ENCODE results near the gene CCDC180.
"Not testable (repeated sequence)": the region's sequence is repeated elsewhere in the genome, so short reads cannot be mapped to it uniquely, and the experiment has no call there.

Gene CCDC180

GRCh38 chr9:97311798-97312500 lies 4.5 kb downstream of the CCDC180 start:
- no peak for DNase-seq

- no peak for DNase-seq
Observed at GRCh38 chr9:97312556-97312955, 5.1 kb downstream of the CCDC180 start.

- no peak for DNase-seq
Observed at GRCh38 chr9:97313243-97313642, 5.8 kb downstream of the CCDC180 start.

DNA sequence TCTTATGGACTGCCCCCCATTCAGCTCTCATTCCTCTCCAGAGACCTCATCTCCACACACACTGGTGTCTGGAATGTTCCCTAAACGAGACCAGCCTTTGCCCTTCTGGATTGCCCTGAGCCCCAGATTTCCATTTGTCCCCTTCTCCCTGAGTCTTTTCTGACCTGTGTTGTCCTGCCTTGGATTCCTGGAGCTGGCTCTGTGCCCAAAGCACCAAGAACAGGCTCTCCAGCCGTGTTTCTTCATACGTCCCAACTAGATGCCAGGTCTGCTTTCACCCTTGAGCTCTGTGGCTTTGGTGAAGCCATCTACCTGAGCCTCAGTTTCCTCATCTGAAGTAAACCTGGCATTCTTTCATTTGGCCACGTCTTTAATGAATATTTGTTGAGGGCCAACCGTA lies 6.3 kb downstream of the CCDC180 start:
- no peak for DNase-seq

GRCh38 chr9:97314503-97314902 lies 7.0 kb downstream of the CCDC180 start:
- no peak for DNase-seq

GRCh38 chr9:97315550-97315949 lies 8.1 kb downstream of the CCDC180 start:
- DNase-seq = no peak

DNA sequence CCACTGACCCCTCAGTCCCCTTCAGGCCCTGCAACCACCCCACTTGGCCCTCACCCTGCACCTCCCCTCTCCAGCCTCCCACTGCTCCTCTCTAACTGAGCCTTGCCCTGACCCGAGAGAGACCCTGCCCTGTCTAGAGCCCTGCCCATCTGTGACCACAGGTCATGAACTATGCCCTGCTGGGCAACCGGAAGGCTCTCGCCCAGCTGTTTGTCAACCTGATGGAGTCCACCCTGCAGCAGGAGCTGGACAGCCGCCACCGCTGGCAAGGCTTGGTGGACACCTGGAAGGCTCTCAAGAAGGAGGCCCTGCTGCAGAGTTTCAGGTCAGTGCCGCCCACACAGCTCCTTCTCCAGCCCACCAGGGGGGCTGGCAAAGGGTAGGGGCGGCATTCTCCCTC lies 9.4 kb downstream of the CCDC180 start:
- no peak for DNase-seq

- no peak for DNase-seq
Observed at GRCh38 chr9:97318433-97318832, 11.0 kb downstream of the CCDC180 start.

DNA sequence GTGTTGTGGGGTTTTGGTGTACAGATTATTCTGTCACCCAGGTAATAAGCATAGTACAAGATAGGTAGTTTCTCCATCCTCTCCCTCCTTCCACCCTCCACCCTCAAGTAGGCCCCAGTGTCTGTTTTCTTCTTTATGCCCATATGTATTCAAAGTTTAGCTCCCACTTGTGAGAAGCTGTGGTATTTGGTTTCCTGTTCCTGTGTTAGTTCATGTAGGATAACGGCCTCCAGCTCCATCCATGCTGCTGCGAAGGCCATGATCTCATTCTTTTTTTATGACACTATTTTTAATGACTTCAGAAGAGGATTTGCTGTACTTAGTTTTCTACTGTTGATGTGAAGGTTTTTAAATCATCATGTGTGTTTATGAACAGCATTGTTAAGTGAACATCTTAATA lies 11.9 kb downstream of the CCDC180 start:
- DNase-seq = no peak

DNA sequence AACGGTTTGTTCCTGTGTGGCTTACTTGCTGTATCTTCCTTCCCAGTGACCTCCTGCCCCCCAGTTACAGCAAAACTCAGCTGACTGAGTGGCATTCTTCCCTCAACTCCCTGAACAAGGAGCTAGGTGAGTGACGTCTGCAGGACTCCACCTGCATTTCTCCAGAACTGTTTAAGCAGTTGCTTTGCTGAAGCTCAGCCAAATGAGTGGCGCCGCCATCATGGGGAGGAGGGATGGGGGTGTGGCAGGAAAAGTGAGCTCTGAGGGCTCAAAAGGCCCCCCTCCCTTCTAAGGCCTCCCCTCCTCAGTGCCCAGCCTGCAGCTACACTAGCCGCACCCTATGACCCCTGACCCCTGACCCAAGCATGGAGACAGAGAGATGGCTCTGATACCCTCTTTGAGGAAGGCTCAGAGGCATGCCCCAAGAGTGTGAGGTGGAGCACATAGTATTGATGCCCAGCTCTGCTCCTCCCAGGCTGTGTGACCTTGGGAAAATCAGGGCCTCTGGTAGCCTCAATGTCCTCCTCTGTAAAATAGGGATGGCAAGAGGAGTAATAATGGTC lies 12.7 kb downstream of the CCDC180 start:
- no peak for DNase-seq

- DNase-seq = no peak
Observed at GRCh38 chr9:97321251-97321650, 13.8 kb downstream of the CCDC180 start.

- DNase-seq = no peak
Observed at GRCh38 chr9:97321691-97322090, 14.2 kb downstream of the CCDC180 start.

DNA sequence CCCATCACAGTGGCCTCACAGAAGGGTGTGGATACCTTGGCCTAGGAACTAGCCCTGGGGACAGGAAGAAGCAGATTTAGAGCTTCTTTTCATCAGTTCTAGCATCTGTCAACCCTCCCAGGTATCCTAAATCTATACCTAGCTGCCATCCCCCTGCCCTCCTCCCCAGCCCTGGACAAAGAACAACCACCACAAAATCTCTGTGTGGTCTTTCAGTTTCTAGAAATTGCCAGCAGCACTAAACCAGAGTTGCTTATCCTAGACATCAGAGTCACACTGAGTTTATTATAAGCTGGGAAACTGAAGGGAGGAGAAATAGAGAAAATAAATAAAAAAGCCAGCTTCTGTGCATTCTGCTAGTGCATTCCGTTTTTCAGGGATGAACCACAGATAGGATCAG lies 14.6 kb downstream of the CCDC180 start:
- no peak for DNase-seq

DNA sequence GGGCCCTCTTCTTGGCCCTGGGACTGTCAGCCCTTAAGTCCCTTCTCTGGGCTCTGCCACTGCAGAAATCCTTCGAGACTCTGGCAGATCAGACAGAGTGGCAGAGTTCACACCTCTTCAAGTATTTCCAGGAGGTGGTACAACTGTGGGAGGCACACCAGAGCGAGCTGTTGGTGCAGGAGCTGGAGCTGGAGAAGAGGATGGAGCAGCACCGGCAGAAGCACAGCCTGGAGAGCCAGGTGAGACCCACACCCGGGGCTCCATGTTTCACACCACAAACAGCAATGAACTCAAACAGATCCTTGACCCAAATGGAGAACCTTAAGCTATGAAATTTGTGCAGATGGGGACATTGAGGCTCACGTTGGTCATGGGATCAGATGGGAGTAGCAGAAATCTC lies 17.5 kb downstream of the CCDC180 start:
- DNase-seq = no peak

DNA sequence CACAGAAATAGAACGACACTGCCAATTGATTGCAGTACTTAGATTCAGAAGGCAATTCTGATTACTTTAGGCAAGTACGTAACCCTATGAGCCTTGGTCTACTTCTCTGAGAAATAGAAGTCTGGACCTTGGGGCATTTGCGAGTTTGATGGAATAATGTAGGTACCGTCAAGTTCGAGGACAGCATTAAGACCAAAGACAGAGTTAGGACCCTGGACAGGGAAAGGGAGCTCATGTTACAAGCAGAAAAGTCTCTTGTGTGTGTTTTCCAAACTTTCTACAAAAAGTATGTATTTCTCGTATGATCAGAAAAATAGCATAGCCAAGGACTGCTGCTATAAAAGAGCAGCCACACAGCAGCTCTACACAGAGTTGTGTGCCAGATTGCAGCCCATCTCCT lies 20.1 kb downstream of the CCDC180 start:
- no peak for DNase-seq

DNA sequence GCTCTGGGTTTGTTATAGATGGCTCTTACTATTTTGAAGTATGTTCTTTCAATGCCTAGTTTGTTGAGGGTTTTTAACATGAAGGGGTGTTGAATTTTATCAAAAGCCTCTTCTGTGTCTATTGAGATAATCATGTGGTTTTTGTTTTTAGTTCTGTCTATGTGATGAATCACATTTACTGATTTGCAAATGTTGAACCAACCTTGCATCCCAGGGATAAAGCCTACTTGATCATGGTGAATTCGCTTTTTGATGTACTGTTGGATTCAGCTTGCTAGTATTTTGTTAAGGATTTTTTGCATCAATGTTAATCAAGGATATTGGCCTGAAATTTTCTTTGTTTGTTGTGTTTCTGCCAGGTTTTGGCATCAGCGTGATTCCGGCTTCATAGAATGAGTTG lies 25.5 kb downstream of the CCDC180 start:
- DNase-seq = no peak

DNA sequence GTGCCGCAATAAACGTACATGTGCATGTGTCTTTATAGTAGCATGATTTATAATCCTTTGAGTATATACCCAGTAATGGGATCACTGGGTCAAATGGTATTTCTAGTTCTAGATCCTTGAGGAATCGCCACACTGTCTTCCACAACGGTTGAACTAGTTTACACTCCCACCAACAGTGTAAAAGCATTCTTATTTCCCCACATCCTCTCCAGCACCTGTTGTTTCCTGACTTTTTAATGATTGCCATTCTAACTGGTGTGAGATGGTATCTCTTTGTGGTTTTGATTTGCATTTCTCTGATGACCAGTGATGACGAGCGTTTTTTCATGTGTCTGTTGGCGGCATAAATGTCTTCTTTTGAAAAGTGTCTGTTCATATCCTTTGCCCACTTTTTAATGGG lies 28.2 kb downstream of the CCDC180 start:
- not testable (repeated sequence) for DNase-seq

DNA sequence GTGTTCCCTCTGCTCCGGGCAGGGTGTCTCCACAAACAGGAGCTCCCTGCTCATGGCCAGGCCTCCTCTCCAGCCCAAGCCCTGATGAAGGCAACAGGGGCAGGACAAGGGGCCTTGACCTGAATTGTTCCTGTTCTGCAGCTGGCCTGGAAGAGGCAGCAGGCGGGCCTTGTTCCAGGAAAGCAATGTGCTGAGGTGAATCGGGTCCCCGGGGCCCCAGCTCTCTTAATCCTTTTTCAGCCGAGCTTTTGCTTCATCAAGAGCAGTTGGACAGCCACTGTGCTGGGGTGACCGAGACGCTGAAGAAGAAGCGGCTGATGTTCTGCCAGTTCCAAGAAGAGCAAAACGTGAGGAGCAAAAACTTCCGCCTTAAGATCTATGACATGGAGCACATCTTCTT lies 41.4 kb downstream of the CCDC180 start:
- no peak for DNase-seq

DNA sequence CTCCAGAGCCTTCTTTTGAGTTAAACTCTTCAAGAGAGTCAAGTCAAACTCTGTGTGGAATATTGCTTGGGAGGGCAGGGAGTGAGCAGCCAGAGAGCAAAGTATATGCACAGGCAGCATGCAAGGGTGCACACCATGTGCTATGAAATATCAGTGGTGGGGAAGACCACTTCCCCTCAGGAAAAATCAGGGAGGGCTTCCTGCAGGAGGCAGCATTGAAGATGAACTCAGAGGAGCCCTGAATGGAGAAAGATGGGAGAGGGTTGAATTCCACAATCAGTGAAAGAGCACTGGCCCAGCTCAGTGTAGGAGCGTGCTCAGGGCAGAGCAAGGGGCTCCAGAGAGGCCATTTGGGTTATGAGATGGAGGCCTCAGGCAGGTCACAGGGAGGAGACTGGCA lies 41.9 kb downstream of the CCDC180 start:
- DNase-seq = no peak

DNA sequence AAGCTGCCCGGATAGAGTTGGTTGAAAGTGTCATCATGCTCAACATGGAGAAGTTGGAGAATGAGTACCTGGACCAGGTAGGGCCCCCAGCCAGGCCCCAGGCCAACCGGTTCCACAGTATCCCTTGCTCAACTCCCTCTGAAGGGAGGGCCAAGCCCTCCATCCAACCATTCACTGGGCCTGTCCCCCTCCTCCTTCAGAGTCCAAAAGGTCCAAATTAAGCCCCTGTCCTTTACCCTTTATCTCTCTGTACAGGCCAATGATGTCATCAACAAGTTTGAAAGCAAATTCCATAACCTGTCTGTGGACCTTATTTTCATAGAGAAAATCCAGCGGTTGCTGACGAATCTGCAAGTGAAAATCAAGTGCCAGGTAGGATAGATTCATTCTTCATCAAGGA lies 47.2 kb downstream of the CCDC180 start:
- DNase-seq = no peak

GRCh38 chr9:97357056-97357455 lies 49.6 kb downstream of the CCDC180 start:
- no peak for DNase-seq
